GM21367 (cell line): ENCODE measurements around the gene SCN4B.
"Not testable (repeated sequence)": the region's sequence is repeated elsewhere in the genome, so short reads cannot be mapped to it uniquely, and the experiment has no call there.

ENCODE experiments used
- ATAC-seq: cut with Tn5 transposase; IDR thresholded peaks from one replicate; pipeline ENCODE4 v1.9.1; 2021; ENCODE audit not compliant: unreplicated experiment

The SCN4B gene

GRCh38 chr11:118152552-118153471 lies at the start of gene SCN4B:
SCN4B (minus strand) TSS chr11:118152823; CDS start chr11:118152673, 150 bp downstream.
- no peak for ATAC-seq

- ATAC-seq, result no peak
These were observed 49.3 kb upstream of the SCN4B start for GRCh38 chr11:118201966-118202365.

GRCh38 chr11:118200901-118201680 lies 48.5 kb upstream of the SCN4B start:
- no peak for ATAC-seq

GRCh38 chr11:118200497-118200896 lies 47.9 kb upstream of the SCN4B start:
- ATAC-seq, result no peak

- no peak for ATAC-seq
These were observed 46.5 kb upstream of the SCN4B start for GRCh38 chr11:118199135-118199534.

GRCh38 chr11:118198370-118198769 lies 45.7 kb upstream of the SCN4B start:
- no peak for ATAC-seq

GRCh38 chr11:118194835-118195627 lies 42.4 kb upstream of the SCN4B start:
- ATAC-seq, result no peak

- ATAC-seq, result no peak
These were observed 41.4 kb upstream of the SCN4B start for GRCh38 chr11:118193910-118194566.

- not testable (repeated sequence) for ATAC-seq
These were observed 40.2 kb upstream of the SCN4B start for GRCh38 chr11:118192817-118193216.

GRCh38 chr11:118190942-118191506 lies 38.4 kb upstream of the SCN4B start:
- not testable (repeated sequence) for ATAC-seq

GRCh38 chr11:118186346-118187107 lies 33.9 kb upstream of the SCN4B start:
- ATAC-seq, result no peak

GRCh38 chr11:118184784-118185579 lies 32.4 kb upstream of the SCN4B start:
- no peak for ATAC-seq

- ATAC-seq, result not testable (repeated sequence)
These were observed 31.1 kb upstream of the SCN4B start for GRCh38 chr11:118183691-118184090.

GRCh38 chr11:118180300-118180703 lies 27.7 kb upstream of the SCN4B start:
- ATAC-seq, result no peak

GRCh38 chr11:118176778-118177134 lies 24.1 kb upstream of the SCN4B start:
- ATAC-seq, result no peak

GRCh38 chr11:118175993-118176777 lies 23.6 kb upstream of the SCN4B start, which contains the start of gene SCN2B:
SCN2B (minus strand) TSS chr11:118176639; CDS start chr11:118176431, 208 bp downstream.
- no peak for ATAC-seq

GRCh38 chr11:118175031-118175992 lies 22.7 kb upstream of the SCN4B start:
- ATAC-seq, result no peak
